ENCODE measurements around the gene ABCA1. TPM values are rescaled to one million over a fixed set of nuclear protein-coding genes. Genes with fewer than 3 reads are reported as not detected.

The ABCA1 gene
- polyA plus RNA-seq, 3 donors, result 2.0 to 5.1 (median 2.7) TPM

DNA sequence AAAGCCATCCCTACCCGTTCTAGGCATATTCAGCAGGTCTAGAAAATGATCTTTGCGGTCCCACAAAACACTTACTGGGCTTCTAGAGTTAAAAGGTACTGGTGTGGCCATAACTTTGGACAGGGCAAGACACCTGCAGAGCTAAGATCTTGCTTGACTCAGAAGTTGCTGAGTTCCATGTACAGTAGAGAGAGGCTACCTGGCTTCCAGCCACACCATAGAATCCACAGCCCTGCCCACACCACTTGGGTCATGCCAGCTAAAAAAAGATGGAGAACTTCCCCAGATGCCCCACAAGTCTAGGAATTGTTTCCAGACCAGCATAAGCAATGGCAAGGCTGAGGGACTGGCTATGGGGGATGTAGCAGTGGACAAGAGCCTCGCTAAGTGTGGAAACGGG, 52.1 kb downstream of the ABCA1 start:
- Histone ChIP-seq H3K36me3 (replicated peaks in 1 of 2; ENCODE audit: control insufficient read depth in 1 of 2, insufficient read depth in 2 of 2, low read length in 2 of 2) (peaks cover 8 to 20% of the 10 kb centered on the region in 2 donors), H3K79me2 (ENCODE audit: insufficient read depth, low read length) (no peaks in the 10 kb centered on the region), H3K4me1 (ENCODE audit: control insufficient read depth in 1 of 2, insufficient read depth in 2 of 2, low read length in 2 of 2) (peaks cover 33% of the 10 kb centered on the region in 2 donors), H3K4me2 (replicated peaks; ENCODE audit: extremely low read depth, low read length, poor library complexity, severe bottlenecking) (no peak overlapping the region), H2AFZ (ENCODE audit: insufficient read depth, low read depth, low read length, poor library complexity, severe bottlenecking) (no peak overlapping the region), H4K20me1 (ENCODE audit: insufficient read depth, low read length) (no peaks in the 10 kb centered on the region), H3K27ac (ENCODE audit: low read depth in 1 of 2, low read length in 2 of 2) (no peak overlapping the region), H3K9ac (ENCODE audit: insufficient read depth, low read length, poor library complexity, severe bottlenecking) (no peak overlapping the region), H3K4me3 (replicated peaks in 1 of 3; ENCODE audit: low read depth in 2 of 3, low read length in 3 of 3) (no peak overlapping the region), H3K27me3 (ENCODE audit: control insufficient read depth in 2 of 2, insufficient read depth in 2 of 2, low read length in 2 of 2) (no peaks in the 10 kb centered on the region), H3K9me3 (replicated peaks in 1 of 2; ENCODE audit: control insufficient read depth in 1 of 2, insufficient read depth in 1 of 2, low read length in 2 of 2) (no peaks in the 10 kb centered on the region)
- H3K27me3 Mint-ChIP-seq (ENCODE audit: low read depth in 3 of 3), result peaks cover under 1 to 2% (median 2%) of the 10 kb centered on the region in 3 donors
- WGBS (ENCODE audit: insufficient coverage), result 86% methylated on average over 1 of the region's 4 CpGs
- H3K36me3 Mint-ChIP-seq, result peaks cover 77% of the 10 kb centered on the region in 2 donors
- peak overlapping the region in 1 of 7 donors; percentile 42 for H3K27ac Mint-ChIP-seq
- DNase-seq, result no peak
- H3K4me3 Mint-ChIP-seq, result no peak overlapping the region
- intact Hi-C loops (cut with micrococcal nuclease), result loop anchor here (5.0 to 10.0 kb wide), 2 partner anchors 41 to 189 kb away; no protein-coding TSS in a partner anchor
- H3K4me1 Mint-ChIP-seq, result peaks cover 41% of the 10 kb centered on the region
- TF ChIP-seq, protein P1, sequence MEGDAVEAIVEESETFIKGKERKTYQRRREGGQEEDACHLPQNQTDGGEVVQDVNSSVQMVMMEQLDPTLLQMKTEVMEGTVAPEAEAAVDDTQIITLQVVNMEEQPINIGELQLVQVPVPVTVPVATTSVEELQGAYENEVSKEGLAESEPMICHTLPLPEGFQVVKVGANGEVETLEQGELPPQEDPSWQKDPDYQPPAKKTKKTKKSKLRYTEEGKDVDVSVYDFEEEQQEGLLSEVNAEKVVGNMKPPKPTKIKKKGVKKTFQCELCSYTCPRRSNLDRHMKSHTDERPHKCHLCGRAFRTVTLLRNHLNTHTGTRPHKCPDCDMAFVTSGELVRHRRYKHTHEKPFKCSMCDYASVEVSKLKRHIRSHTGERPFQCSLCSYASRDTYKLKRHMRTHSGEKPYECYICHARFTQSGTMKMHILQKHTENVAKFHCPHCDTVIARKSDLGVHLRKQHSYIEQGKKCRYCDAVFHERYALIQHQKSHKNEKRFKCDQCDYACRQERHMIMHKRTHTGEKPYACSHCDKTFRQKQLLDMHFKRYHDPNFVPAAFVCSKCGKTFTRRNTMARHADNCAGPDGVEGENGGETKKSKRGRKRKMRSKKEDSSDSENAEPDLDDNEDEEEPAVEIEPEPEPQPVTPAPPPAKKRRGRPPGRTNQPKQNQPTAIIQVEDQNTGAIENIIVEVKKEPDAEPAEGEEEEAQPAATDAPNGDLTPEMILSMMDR (IDR thresholded peaks at IDR 0.05), result no peak
- no peaks in the 10 kb centered on the region for H3K9me3 Mint-ChIP-seq

GRCh38 chr9:104875320-104875719, 52.6 kb downstream of the ABCA1 start:
- no peaks in the 10 kb centered on the region for H4K20me1 ChIP-seq (ENCODE audit: insufficient read depth, low read length)
- H3K79me2 ChIP-seq (ENCODE audit: insufficient read depth, low read length), result no peaks in the 10 kb centered on the region
- H3K27me3 Mint-ChIP-seq (ENCODE audit: low read depth in 3 of 3), result peaks cover 0 to 2% (median 2%) of the 10 kb centered on the region in 3 donors
- no peak for DNase-seq
- peaks cover 35% of the 10 kb centered on the region in 2 donors for H3K4me1 ChIP-seq (ENCODE audit: control insufficient read depth in 1 of 2, insufficient read depth in 2 of 2, low read length in 2 of 2)
- peak overlapping the region in 2 of 7 donors; percentile 58 to 63 for H3K27ac Mint-ChIP-seq
- H3K36me3 ChIP-seq (replicated peaks in 1 of 2; ENCODE audit: control insufficient read depth in 1 of 2, insufficient read depth in 2 of 2, low read length in 2 of 2), result peaks cover 8 to 20% of the 10 kb centered on the region in 2 donors
- peaks cover 0 to 2% (median 0%) of the 10 kb centered on the region in 7 donors for H3K9me3 Mint-ChIP-seq
- no peak overlapping the region for H3K4me3 Mint-ChIP-seq
- peaks cover 46% of the 10 kb centered on the region for H3K4me1 Mint-ChIP-seq
- no peaks in the 10 kb centered on the region for H3K9me3 ChIP-seq (replicated peaks in 1 of 2; ENCODE audit: control insufficient read depth in 1 of 2, insufficient read depth in 1 of 2, low read length in 2 of 2)
- no peak overlapping the region for H3K9ac ChIP-seq (ENCODE audit: insufficient read depth, low read length, poor library complexity, severe bottlenecking)
- intact Hi-C loops (cut with micrococcal nuclease), result loop anchor here (5.0 to 10.0 kb wide), 2 partner anchors 42 to 189 kb away; no protein-coding TSS in a partner anchor
- H3K4me2 ChIP-seq (replicated peaks; ENCODE audit: extremely low read depth, low read length, poor library complexity, severe bottlenecking), result no peak overlapping the region
- H3K27ac ChIP-seq (ENCODE audit: low read depth in 1 of 2, low read length in 2 of 2), result no peak overlapping the region
- no CpG with 5 or more reads among the region's 3 CpGs for WGBS (ENCODE audit: insufficient coverage)
- H3K27me3 ChIP-seq (ENCODE audit: control insufficient read depth in 2 of 2, insufficient read depth in 2 of 2, low read length in 2 of 2), result no peaks in the 10 kb centered on the region
- H3K4me3 ChIP-seq (replicated peaks in 1 of 3; ENCODE audit: low read depth in 2 of 3, low read length in 3 of 3), result no peak overlapping the region
- TF ChIP-seq, protein P1 (IDR thresholded peaks at IDR 0.05), result no peak
- no peak overlapping the region for H2AFZ ChIP-seq (ENCODE audit: insufficient read depth, low read depth, low read length, poor library complexity, severe bottlenecking)
- peaks cover 79% of the 10 kb centered on the region in 2 donors for H3K36me3 Mint-ChIP-seq

Measured in CD14-positive monocyte (primary cell).